Measurements from ENCODE around the gene POR.
A peak's percentile ranks its signal among the peaks of the same experiment; 100 is the strongest.

Gene POR

GRCh38 chr7:75914655-75915415, at the start of gene POR:
POR (plus strand) TSS chr7:75915155; CDS start chr7:75954002, 38,847 bp downstream.
- peak within 1 kb of the TSS; percentile 95 for H3K4me3 ChIP-seq (ENCODE audit: low read length, poor library complexity, severe bottlenecking)
- H3K4me2 ChIP-seq (ENCODE audit: low read depth, low read length, poor library complexity, severe bottlenecking) = peak within 1 kb of the TSS; percentile 98
- peaks cover 18% of the 10 kb centered on the region for H3K4me1 ChIP-seq (ENCODE audit: insufficient read depth, low read length, poor library complexity, severe bottlenecking)
- H3K9me2 ChIP-seq (replicated peaks; ENCODE audit: low read depth, low read length) = no peaks in the 10 kb centered on the region
- peaks cover 16% of the 10 kb centered on the region; the same call in 1 of the 2 replicates for H3K79me2 ChIP-seq (ENCODE audit: insufficient read depth, low read length)
- no peak for TF ChIP-seq EZH2phosphoT487 (IDR thresholded peaks at IDR 0.05; ENCODE audit: borderline replicate concordance)
- TF ChIP-seq, protein P1, sequence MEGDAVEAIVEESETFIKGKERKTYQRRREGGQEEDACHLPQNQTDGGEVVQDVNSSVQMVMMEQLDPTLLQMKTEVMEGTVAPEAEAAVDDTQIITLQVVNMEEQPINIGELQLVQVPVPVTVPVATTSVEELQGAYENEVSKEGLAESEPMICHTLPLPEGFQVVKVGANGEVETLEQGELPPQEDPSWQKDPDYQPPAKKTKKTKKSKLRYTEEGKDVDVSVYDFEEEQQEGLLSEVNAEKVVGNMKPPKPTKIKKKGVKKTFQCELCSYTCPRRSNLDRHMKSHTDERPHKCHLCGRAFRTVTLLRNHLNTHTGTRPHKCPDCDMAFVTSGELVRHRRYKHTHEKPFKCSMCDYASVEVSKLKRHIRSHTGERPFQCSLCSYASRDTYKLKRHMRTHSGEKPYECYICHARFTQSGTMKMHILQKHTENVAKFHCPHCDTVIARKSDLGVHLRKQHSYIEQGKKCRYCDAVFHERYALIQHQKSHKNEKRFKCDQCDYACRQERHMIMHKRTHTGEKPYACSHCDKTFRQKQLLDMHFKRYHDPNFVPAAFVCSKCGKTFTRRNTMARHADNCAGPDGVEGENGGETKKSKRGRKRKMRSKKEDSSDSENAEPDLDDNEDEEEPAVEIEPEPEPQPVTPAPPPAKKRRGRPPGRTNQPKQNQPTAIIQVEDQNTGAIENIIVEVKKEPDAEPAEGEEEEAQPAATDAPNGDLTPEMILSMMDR (conservative IDR thresholded peaks at IDR 0.05; ENCODE audit: low read length) = no peak
- peak within 1 kb of the TSS; percentile 90 for H3K9ac ChIP-seq (ENCODE audit: low read depth, low read length, poor library complexity, severe bottlenecking)
- peak within 1 kb of the TSS; percentile 99 for H2AFZ ChIP-seq (ENCODE audit: low read length)
- H3K27me3 ChIP-seq (ENCODE audit: insufficient read depth, low read length, poor library complexity, severe bottlenecking) = no peaks in the 10 kb centered on the region
- H4K20me1 ChIP-seq (ENCODE audit: insufficient read depth, low read length, poor library complexity, severe bottlenecking) = peaks cover 5% of the 10 kb centered on the region
- H3K36me3 ChIP-seq (ENCODE audit: insufficient read depth, low read length) = no peaks in the 10 kb centered on the region
- no peaks in the 10 kb centered on the region for H3F3A ChIP-seq (ENCODE audit: low read depth)
- H3K9me3 ChIP-seq (ENCODE audit: insufficient read depth, low read depth, low read length) = no peaks in the 10 kb centered on the region

DNA sequence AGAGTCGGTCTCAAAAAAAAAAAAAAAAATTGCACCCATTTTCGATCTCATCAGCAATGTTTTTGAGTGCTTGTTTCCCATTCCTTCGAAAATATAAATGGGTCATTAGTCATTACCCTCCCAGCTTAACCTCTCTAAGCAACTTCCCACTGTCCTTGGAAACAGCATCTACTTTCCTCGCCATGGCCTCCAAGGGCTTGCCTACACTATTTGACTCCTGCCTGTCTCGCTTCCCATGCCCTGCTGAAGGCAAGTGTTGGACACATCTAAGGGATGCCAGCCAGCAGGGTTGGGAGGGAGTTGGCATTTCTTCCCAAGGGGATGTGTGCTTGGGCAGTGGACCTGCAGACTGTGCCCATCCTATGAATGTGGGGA, 48.9 kb upstream of the POR start:
- TF ChIP-seq EZH2phosphoT487 (IDR thresholded peaks at IDR 0.05; ENCODE audit: borderline replicate concordance) = no peak
- TF ChIP-seq, protein P1 (conservative IDR thresholded peaks at IDR 0.05; ENCODE audit: low read length) = no peak
- Histone ChIP-seq H3K36me3 (ENCODE audit: insufficient read depth, low read length) (no peaks in the 10 kb centered on the region), H3K79me2 (ENCODE audit: insufficient read depth, low read length) (no peaks in the 10 kb centered on the region), H3K27me3 (ENCODE audit: insufficient read depth, low read length, poor library complexity, severe bottlenecking) (no peaks in the 10 kb centered on the region), H3K4me2 (ENCODE audit: low read depth, low read length, poor library complexity, severe bottlenecking) (no peak overlapping the region), H3K9ac (ENCODE audit: low read depth, low read length, poor library complexity, severe bottlenecking) (no peak overlapping the region), H2AFZ (ENCODE audit: low read length) (peak overlapping the region; percentile 69), H3K4me3 (ENCODE audit: low read length, poor library complexity, severe bottlenecking) (no peak overlapping the region), H3F3A (ENCODE audit: low read depth) (no peaks in the 10 kb centered on the region), H3K9me3 (ENCODE audit: insufficient read depth, low read depth, low read length) (no peaks in the 10 kb centered on the region), H3K4me1 (ENCODE audit: insufficient read depth, low read length, poor library complexity, severe bottlenecking) (no peaks in the 10 kb centered on the region), H4K20me1 (ENCODE audit: insufficient read depth, low read length, poor library complexity, severe bottlenecking) (no peaks in the 10 kb centered on the region), H3K9me2 (replicated peaks; ENCODE audit: low read depth, low read length) (no peaks in the 10 kb centered on the region)

GRCh38 chr7:75866489-75867389, 48.2 kb upstream of the POR start:
- Histone ChIP-seq H3F3A (ENCODE audit: low read depth) (no peaks in the 10 kb centered on the region), H3K4me1 (ENCODE audit: insufficient read depth, low read length, poor library complexity, severe bottlenecking) (no peaks in the 10 kb centered on the region), H3K9me3 (ENCODE audit: insufficient read depth, low read depth, low read length) (no peaks in the 10 kb centered on the region), H3K27me3 (ENCODE audit: insufficient read depth, low read length, poor library complexity, severe bottlenecking) (no peaks in the 10 kb centered on the region), H3K4me2 (ENCODE audit: low read depth, low read length, poor library complexity, severe bottlenecking) (no peak overlapping the region), H3K9ac (ENCODE audit: low read depth, low read length, poor library complexity, severe bottlenecking) (no peak overlapping the region), H3K36me3 (ENCODE audit: insufficient read depth, low read length) (no peaks in the 10 kb centered on the region), H4K20me1 (ENCODE audit: insufficient read depth, low read length, poor library complexity, severe bottlenecking) (no peaks in the 10 kb centered on the region), H2AFZ (ENCODE audit: low read length) (peak overlapping the region; percentile 69), H3K9me2 (replicated peaks; ENCODE audit: low read depth, low read length) (no peaks in the 10 kb centered on the region), H3K79me2 (ENCODE audit: insufficient read depth, low read length) (no peaks in the 10 kb centered on the region), H3K4me3 (ENCODE audit: low read length, poor library complexity, severe bottlenecking) (no peak overlapping the region)
- TF ChIP-seq, protein P1 (conservative IDR thresholded peaks at IDR 0.05; ENCODE audit: low read length) = peak; percentile 94
- no peak for TF ChIP-seq EZH2phosphoT487 (IDR thresholded peaks at IDR 0.05; ENCODE audit: borderline replicate concordance)

All from Loucy (cell line).